Activated CD4-positive, alpha-beta T cell treated with anti-CD3 and anti-CD28 coated beads, Interleukin-2, amount 10 ng/mL, durations not matched to agents 24 days and 14 days (primary cell): Measurements from ENCODE around the gene SPN. TPM values are rescaled to one million over a fixed set of nuclear protein-coding genes. Genes with fewer than 3 reads are reported as not detected.
"Not testable (repeated sequence)": the region's sequence is repeated elsewhere in the genome, so short reads cannot be mapped to it uniquely, and the experiment has no call there.

ENCODE experiments used
- DNase-seq: peaks from one replicate; pipeline ENCODE4 v3.0.0; 2022
- H3K27ac Mint-ChIP-seq: one replicate; pipeline ENCODE4 v1.8.0; 2022; ENCODE audit warnings: mild to moderate bottlenecking, mixed read lengths
- H3K27me3 Mint-ChIP-seq: one replicate; pipeline ENCODE4 v1.8.0; 2022; ENCODE audit warnings: mixed read lengths
- H3K36me3 Mint-ChIP-seq: one replicate; pipeline ENCODE4 v1.8.0; 2022; ENCODE audit warnings: low read depth, mild to moderate bottlenecking, mixed read lengths
- H3K4me1 Mint-ChIP-seq: one replicate; pipeline ENCODE4 v1.8.0; 2021; ENCODE audit warnings: mixed read lengths
- H3K4me3 Mint-ChIP-seq: one replicate; pipeline ENCODE4 v1.8.0; 2022; ENCODE audit warnings: mild to moderate bottlenecking, moderate library complexity, mixed read lengths
- H3K9me3 Mint-ChIP-seq: one replicate; pipeline ENCODE4 v1.8.0; 2021; ENCODE audit warnings: mixed read lengths
- intact Hi-C: fragments of 100-400 bp; cut with micrococcal nuclease; formaldehyde crosslinking; loops from one replicate; pipeline ENCODE4 v1.15.1; 2023
- total RNA-seq: library from RNA; stranded (reverse); gene quantifications from 2 replicates; pipeline ENCODE4 v1.2.3, GENCODE V29; 2022

The SPN gene
- total RNA-seq, 1 donor from 2014 or later = 165 TPM

- peaks cover 2% of the 10 kb centered on the region for H3K36me3 Mint-ChIP-seq
- peaks cover 23% of the 10 kb centered on the region for H3K4me1 Mint-ChIP-seq
- peak overlapping the region; percentile 34 for H3K27ac Mint-ChIP-seq
- H3K4me3 Mint-ChIP-seq = no peak overlapping the region
- H3K9me3 Mint-ChIP-seq = no peaks in the 10 kb centered on the region
- H3K27me3 Mint-ChIP-seq = no peaks in the 10 kb centered on the region
- DNase-seq = no peak
- intact Hi-C loops = no loop called here
Observed at GRCh38 chr16:29676989-29677785, 14.1 kb downstream of the SPN start.

- H3K9me3 Mint-ChIP-seq = no peaks in the 10 kb centered on the region
- H3K27me3 Mint-ChIP-seq = no peaks in the 10 kb centered on the region
- intact Hi-C loops = no loop called here
- DNase-seq = no peak
- no peaks in the 10 kb centered on the region for H3K36me3 Mint-ChIP-seq
- H3K4me1 Mint-ChIP-seq = peaks cover 23% of the 10 kb centered on the region
- H3K4me3 Mint-ChIP-seq = peak within 1 kb of the TSS; percentile 80
- peak within 1 kb of the TSS; percentile 86 for H3K27ac Mint-ChIP-seq
Observed at GRCh38 chr16:29678691-29679267, 15.7 kb downstream of the SPN start, which contains the start of gene QPRT. TSS of gene QPRT (plus strand) at chr16:29679180. CDS start at chr16:29679198, 18 bp downstream.

GRCh38 chr16:29680180-29680598 lies 17.1 kb downstream of the SPN start:
- peak overlapping the region; percentile 80 for H3K4me3 Mint-ChIP-seq
- H3K36me3 Mint-ChIP-seq = no peaks in the 10 kb centered on the region
- H3K9me3 Mint-ChIP-seq = no peaks in the 10 kb centered on the region
- peak overlapping the region; percentile 86 for H3K27ac Mint-ChIP-seq
- no peaks in the 10 kb centered on the region for H3K27me3 Mint-ChIP-seq
- intact Hi-C loops = no loop called here
- peaks cover 20% of the 10 kb centered on the region for H3K4me1 Mint-ChIP-seq
- no peak for DNase-seq

- peaks cover 28% of the 10 kb centered on the region for H3K4me1 Mint-ChIP-seq
- intact Hi-C loops = no loop called here
- DNase-seq = no peak
- H3K9me3 Mint-ChIP-seq = no peaks in the 10 kb centered on the region
- no peaks in the 10 kb centered on the region for H3K27me3 Mint-ChIP-seq
- no peak overlapping the region for H3K27ac Mint-ChIP-seq
- no peak overlapping the region for H3K4me3 Mint-ChIP-seq
- H3K36me3 Mint-ChIP-seq = peaks cover 3% of the 10 kb centered on the region
Observed at GRCh38 chr16:29683543-29684090, 20.6 kb downstream of the SPN start.

GRCh38 chr16:29684679-29685078 lies 21.6 kb downstream of the SPN start:
- Mint-ChIP-seq H3K27ac (no peak overlapping the region), H3K9me3 (no peaks in the 10 kb centered on the region), H3K36me3 (peaks cover 3% of the 10 kb centered on the region), H3K4me1 (peaks cover 21% of the 10 kb centered on the region), H3K4me3 (no peak overlapping the region), H3K27me3 (no peaks in the 10 kb centered on the region)
- no peak for DNase-seq
- intact Hi-C loops = no loop called here

- H3K36me3 Mint-ChIP-seq = peaks cover 6% of the 10 kb centered on the region
- H3K27ac Mint-ChIP-seq = peak overlapping the region; percentile 70
- H3K4me1 Mint-ChIP-seq = peaks cover 21% of the 10 kb centered on the region
- intact Hi-C loops = no loop called here
- H3K27me3 Mint-ChIP-seq = no peaks in the 10 kb centered on the region
- peak overlapping the region; percentile 6 for H3K4me3 Mint-ChIP-seq
- DNase-seq = no peak
- no peaks in the 10 kb centered on the region for H3K9me3 Mint-ChIP-seq
Observed at GRCh38 chr16:29686740-29687332, 23.8 kb downstream of the SPN start.

- no peak overlapping the region for H3K27ac Mint-ChIP-seq
- H3K9me3 Mint-ChIP-seq = no peaks in the 10 kb centered on the region
- H3K4me3 Mint-ChIP-seq = no peak overlapping the region
- no peaks in the 10 kb centered on the region for H3K27me3 Mint-ChIP-seq
- H3K4me1 Mint-ChIP-seq = peaks cover 22% of the 10 kb centered on the region
- intact Hi-C loops = no loop called here
- peaks cover 6% of the 10 kb centered on the region for H3K36me3 Mint-ChIP-seq
- no peak for DNase-seq
Observed at GRCh38 chr16:29687755-29688154, 24.7 kb downstream of the SPN start.

- DNase-seq = no peak
- intact Hi-C loops = no loop called here
Observed at GRCh38 chr16:29688172-29688571, 25.1 kb downstream of the SPN start.

GRCh38 chr16:29689490-29690351 lies 26.7 kb downstream of the SPN start:
- H3K27me3 Mint-ChIP-seq, intact Hi-C loops, H3K36me3 Mint-ChIP-seq, H3K4me3 Mint-ChIP-seq, DNase-seq, H3K9me3 Mint-ChIP-seq, H3K27ac Mint-ChIP-seq: not testable (repeated sequence)
- H3K4me1 Mint-ChIP-seq = peaks cover 22% of the 10 kb centered on the region

More at GRCh38 chr16:29688172-29688571, 25.1 kb downstream of the SPN start:
- no peaks in the 10 kb centered on the region for H3K27me3 Mint-ChIP-seq
- no peak overlapping the region for H3K27ac Mint-ChIP-seq
- H3K4me1 Mint-ChIP-seq = peaks cover 22% of the 10 kb centered on the region
- no peaks in the 10 kb centered on the region for H3K9me3 Mint-ChIP-seq
- peaks cover 6% of the 10 kb centered on the region for H3K36me3 Mint-ChIP-seq
- H3K4me3 Mint-ChIP-seq = no peak overlapping the region

- not testable (repeated sequence) for H3K4me3 Mint-ChIP-seq, H3K9me3 Mint-ChIP-seq, H3K27ac Mint-ChIP-seq, H3K36me3 Mint-ChIP-seq, H3K27me3 Mint-ChIP-seq, DNase-seq
- intact Hi-C loops = loop anchor here (1.0 kb wide), 2 partner anchors 156 to 329 kb away; no protein-coding TSS in a partner anchor
- H3K4me1 Mint-ChIP-seq = peaks cover 12% of the 10 kb centered on the region
Observed at GRCh38 chr16:29692606-29693005, 29.6 kb downstream of the SPN start.

- intact Hi-C loops = no loop called here
- peaks cover 3% of the 10 kb centered on the region for H3K36me3 Mint-ChIP-seq
- no peak for DNase-seq
- H3K9me3 Mint-ChIP-seq = no peaks in the 10 kb centered on the region
- peaks cover 9% of the 10 kb centered on the region for H3K4me1 Mint-ChIP-seq
- no peak overlapping the region for H3K4me3 Mint-ChIP-seq
- H3K27me3 Mint-ChIP-seq = no peaks in the 10 kb centered on the region
- H3K27ac Mint-ChIP-seq = no peak overlapping the region
Observed at GRCh38 chr16:29694384-29695195, 31.5 kb downstream of the SPN start.

GRCh38 chr16:29695675-29696074 lies 32.6 kb downstream of the SPN start:
- H3K4me3 Mint-ChIP-seq, DNase-seq, H3K27ac Mint-ChIP-seq, H3K9me3 Mint-ChIP-seq, H3K4me1 Mint-ChIP-seq, intact Hi-C loops, H3K36me3 Mint-ChIP-seq, H3K27me3 Mint-ChIP-seq: not testable (repeated sequence)
